Renal cortical epithelial cell (primary cell): ENCODE data around the gene SRPK1. TPM values are rescaled to one million over a fixed set of nuclear protein-coding genes. Genes with fewer than 3 reads are reported as not detected.
"Not testable (repeated sequence)": the region's sequence is repeated elsewhere in the genome, so short reads cannot be mapped to it uniquely, and the experiment has no call there.

Source experiments
- DNase-seq: peaks from one replicate; pipeline ENCODE4 v3.0.0-alpha.2; 2011; ENCODE audit warnings: low read depth
- total RNA-seq: library from RNA; depleted of rRNA; stranded (reverse); fragments of >200 nt; gene quantifications from 2 replicates; pipeline ENCODE4 v1.2.3, GENCODE V29; 2014

Gene SRPK1
- 104 and 134 TPM in 2 replicates for total RNA-seq

DNA sequence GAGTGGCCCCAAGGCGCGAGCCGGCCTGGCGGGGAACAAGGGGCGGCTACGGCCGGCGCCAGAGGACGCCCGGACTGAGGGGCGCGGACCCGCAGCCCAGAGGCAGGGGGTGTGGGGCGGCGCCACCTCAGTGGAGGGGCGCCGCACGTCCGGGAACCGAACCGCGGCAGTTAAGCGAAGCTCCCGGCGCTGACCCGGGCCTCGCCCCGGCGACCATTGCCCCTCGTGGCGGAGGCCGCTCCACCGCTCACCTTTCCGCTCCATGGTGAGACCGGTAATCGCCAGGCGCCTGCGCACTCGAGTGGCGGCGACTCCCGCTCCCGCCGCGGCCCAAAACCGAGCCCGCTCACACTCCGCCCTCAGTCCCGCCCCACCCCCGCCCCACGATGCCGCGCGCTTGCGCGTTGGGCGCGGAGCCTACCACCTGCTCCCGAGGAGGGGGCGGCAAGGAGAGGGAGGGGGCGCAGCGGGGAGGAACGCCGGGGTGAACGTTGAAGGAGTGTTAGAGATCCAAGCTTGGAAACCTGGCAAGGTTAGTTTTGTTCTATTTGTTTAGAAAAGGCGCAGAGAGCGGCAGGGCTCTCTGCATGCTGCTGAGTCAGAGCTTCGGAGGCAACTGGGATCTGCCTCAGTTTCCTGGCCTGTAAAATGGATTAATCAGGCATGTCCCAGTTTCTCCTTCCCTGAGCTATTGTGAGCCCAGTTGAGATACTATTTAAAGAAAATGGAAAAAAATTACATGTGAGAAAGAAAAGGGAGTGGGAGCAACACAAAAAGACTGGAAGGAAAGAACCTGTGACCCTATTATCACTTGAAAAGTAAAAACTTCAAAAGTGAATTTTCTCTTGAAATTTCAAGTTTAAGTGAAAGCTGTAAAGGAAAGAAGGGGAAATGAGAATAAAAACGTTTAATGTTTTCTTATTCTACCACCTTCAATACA, at the start of gene SRPK1:
SRPK1 (minus strand) TSS at position 306 of the 940 bp plus-strand sequence; CDS start at position 264, 42 bp downstream.
- peak; percentile 61 for DNase-seq

DNA sequence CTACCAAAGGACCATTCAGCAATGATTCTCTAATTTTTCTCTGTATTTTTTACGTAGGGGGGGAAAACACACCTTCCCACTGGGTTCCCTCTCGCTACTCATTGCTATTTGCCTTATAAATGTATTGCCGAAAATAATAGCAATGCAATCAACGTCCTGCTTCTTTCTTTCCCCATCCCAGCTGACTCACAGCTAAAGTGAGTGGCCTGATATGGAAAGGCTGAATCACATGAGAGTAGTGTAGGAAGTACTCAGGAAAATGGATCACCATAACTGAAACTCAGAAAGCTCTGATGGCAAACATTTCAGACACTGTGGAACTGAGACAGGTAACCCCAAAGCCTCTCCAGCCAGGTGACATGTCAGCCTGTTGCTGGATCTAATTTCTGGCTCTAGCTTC, 49.3 kb upstream of the SRPK1 start:
- DNase-seq: peak; percentile 61

- DNase-seq: no peak
These were observed 48.7 kb upstream of the SRPK1 start for GRCh38 chr6:35969646-35970045.

DNA sequence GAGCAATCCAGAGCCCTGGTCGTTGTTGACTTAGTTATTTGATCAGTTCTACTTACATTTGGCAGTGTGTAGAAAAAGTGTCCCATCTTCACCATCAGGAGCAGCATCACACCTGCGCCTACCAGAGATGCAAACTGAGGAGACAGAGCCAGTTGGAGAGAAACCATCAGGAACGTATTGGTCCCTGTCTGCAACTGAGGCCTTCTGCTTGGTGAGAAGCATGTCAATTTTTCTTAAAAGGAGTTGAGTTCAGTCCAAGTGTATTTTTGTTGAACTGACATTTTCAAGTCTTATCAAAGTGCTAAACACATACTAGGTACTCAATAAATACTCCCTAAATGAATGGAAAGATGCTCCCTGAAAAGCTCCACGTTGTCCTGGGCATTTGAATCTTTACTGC, 47.9 kb upstream of the SRPK1 start:
- DNase-seq: no peak

GRCh38 chr6:35967076-35967774, 46.3 kb upstream of the SRPK1 start:
- peak; percentile 87 for DNase-seq

DNA sequence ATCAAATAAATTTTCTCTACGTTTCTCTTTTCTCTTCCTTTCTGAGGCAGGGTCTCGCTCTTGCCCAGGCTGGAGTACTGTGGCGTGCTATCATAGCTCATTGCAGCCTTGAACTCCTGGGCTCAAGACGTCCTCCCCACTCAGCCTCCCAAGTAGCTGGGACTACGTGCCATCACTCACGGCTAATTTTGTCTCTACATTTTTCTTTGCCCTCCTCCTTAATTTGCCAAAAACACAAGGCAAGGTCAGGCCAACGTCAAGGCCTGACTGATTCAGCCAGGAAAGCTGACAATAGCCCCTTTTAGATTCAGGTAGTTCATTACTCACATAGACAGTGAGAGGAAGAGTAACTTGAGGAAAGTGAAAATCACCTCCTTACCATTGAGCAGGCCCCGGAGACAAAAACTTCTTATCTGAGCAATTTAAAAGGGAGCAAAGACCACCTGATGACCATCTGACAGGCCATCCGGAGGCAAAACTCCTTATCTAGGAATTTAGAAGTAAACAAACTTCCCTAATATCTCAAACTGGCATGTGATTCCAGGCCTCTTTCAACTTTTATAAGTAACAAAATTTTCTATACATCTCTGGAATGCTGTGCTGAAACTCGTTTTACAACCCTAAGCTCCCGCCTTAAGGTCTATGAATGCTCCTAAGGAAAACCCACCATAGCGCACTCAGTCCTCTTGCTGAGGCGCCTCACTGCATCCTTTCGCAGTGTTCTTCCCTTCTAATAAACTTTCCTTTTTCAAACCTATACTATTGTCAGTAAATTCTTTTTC, 42.1 kb upstream of the SRPK1 start:
- DNase-seq: no peak

GRCh38 chr6:35960187-35960586, 39.3 kb upstream of the SRPK1 start:
- peak; percentile 45 for DNase-seq

- DNase-seq: no peak
These were observed 35.1 kb upstream of the SRPK1 start for GRCh38 chr6:35955970-35956369.

GRCh38 chr6:35955521-35955920, 34.6 kb upstream of the SRPK1 start:
- DNase-seq: no peak

GRCh38 chr6:35955071-35955470, 34.2 kb upstream of the SRPK1 start:
- no peak for DNase-seq

DNA sequence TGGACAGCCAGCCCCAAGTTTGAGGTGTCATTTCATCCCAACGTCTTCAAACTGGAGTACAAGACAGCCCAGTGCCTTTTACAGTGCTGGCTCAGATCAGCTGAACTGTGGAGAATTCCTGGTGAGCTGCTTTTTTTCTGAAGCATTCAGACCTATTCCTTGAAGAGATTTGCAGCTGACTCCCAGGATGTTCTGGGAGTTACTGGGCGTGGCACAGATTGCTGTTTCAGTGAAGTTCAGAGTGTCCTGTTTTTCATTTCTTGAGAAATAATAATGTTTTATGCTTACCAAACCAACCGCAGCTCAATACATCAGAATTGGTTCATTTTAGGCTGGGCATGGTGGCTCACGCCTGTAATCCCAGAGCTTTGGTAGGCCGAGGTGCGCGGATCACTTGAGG, 33.4 kb upstream of the SRPK1 start:
- no peak for DNase-seq

- DNase-seq: peak; percentile 28
These were observed 27.8 kb upstream of the SRPK1 start for GRCh38 chr6:35948725-35949124.

DNA sequence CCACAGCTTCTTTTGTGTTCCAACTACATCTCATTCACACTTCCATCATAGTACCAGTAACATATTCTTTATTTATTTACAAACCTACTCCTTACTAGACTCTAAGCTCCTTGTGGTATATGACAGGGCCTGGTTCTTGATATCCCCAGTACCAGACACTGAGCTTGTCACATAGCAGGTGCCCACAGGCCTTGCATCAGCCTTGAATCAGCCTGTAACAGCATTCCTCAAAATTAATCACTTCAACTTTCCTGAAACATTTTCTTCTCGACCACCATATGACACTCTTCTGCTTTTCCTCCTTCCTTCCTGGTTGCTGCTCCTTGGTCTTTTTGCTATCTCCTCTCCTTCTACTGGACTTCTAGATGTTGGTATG, 24.7 kb upstream of the SRPK1 start:
- peak; percentile 22 for DNase-seq

DNA sequence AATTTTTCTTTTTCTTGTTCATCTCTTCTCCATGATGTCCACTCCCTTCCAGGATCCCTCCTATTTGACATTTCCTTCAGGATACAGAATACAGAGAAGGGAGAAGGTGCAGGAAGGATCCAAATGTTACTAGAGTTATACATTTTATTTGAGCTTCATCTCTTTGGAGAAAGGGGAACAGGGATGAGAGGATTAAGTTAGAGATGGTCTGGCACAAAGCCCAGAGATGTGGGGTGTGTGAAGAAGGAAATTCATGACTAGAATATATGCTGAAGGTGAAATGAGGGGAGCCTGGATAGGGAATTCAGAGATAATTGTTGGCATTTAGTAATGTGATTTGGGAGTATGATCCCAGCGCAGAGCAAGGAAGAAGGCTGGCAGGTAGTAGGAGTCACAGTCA, 22.5 kb upstream of the SRPK1 start:
- no peak for DNase-seq

DNA sequence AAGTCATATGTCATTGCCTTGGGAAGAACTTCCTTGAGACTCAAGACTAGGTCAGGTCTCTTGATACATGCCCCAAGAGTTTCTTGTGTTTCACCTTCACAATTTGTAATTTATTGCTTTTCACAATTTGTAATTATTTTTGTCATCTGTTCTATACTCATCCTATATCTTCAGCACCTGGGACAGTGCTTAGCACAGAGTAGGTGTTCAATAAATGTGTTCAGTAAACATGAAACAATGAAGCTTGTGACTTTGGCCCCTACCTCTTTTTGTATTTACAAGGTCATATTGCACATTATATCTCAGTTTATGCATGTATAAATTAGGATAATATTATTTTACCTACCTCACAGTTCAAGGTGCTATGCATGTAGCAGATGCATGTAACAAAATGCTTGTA, 21.5 kb upstream of the SRPK1 start:
- no peak for DNase-seq

DNA sequence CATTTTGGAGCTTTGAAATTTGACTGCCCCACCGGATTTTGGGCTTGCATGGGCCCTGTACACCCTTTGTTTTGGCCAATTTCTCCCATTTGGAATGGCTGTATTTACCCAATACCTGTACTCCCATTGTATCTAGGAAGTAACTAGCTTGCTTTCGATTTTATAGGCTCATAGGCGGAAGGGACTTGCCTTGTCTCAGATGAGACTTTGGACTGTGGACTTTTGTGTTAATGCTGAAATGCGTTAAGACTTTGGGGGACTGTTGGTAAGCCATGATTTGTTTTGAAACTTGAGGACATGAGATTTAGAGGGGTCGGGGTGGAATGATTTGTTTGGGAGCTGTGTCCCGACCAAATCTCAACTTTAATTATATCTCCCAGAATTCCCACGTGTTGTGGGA, 20.3 kb upstream of the SRPK1 start:
- DNase-seq: not testable (repeated sequence)

DNA sequence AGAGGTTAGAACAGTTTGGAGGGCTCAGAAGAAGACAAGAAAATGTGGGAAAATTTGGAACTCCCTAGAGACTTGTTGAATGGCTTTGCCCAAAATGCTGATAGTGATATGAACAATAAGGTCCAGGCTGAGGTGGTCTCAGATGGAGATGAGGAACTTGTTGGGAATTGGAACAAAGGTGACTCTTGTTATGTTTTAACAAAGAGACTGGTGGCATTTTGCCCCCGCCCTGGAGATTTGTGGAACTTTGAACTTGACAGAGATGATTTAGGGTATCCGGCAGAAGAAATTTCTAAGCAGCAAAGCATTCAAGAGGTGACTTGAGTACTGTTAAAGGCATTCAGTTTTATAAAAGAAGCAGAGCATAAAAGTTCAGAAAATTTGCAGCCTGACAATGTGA, 19.1 kb upstream of the SRPK1 start:
- not testable (repeated sequence) for DNase-seq

GRCh38 chr6:35939259-35939658, 18.4 kb upstream of the SRPK1 start:
- not testable (repeated sequence) for DNase-seq

- DNase-seq: no peak
These were observed 15.9 kb upstream of the SRPK1 start for GRCh38 chr6:35936681-35937359.

- no peak for DNase-seq
These were observed 14.6 kb upstream of the SRPK1 start for GRCh38 chr6:35935469-35935868.

- DNase-seq: no peak
These were observed 12.9 kb upstream of the SRPK1 start for GRCh38 chr6:35933844-35934243.

GRCh38 chr6:35931873-35932272, 11.0 kb upstream of the SRPK1 start:
- not testable (repeated sequence) for DNase-seq
